ENCODE measurements around the gene MYO3B.

The MYO3B gene

DNA sequence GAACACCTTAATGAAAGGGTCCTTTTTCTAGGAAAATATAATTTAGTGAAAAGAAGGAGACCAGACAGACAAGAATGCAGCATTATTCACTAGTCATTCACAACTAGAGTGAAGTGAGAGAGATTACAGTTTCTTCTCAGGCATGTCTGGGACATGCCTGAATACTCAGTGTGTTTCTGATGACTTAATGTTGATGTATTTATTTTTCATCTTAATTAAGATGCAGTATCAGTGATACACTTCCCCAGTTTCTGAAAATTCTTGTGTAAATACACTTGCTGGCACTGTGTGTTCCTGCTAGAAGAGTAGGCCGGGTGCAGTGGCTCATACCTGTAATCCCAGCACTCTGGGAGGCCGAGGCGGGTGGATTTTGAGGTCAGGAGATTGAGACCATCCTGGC, 143.6 kb downstream of the MYO3B start:
- Histone ChIP-seq H3K4me3 (ENCODE audit: insufficient read depth in 1 of 2, low read depth in 1 of 2, low read length in 2 of 2) (no peak overlapping the region), H2BK5ac (ENCODE audit: low read depth, low read length, poor library complexity, severe bottlenecking) (no peak overlapping the region), H3K27ac (ENCODE audit: low read length, poor library complexity, severe bottlenecking) (no peak overlapping the region), H3K14ac (ENCODE audit: low read length in 2 of 2) (no peak overlapping the region), H3K9ac (ENCODE audit: low read length) (no peak overlapping the region), H2BK120ac (ENCODE audit: low read depth, low read length) (no peak overlapping the region), H3K4ac (ENCODE audit: low read depth in 1 of 2, low read length in 2 of 2) (no peak overlapping the region), H3K4me2 (ENCODE audit: low read length, poor library complexity, severe bottlenecking) (no peak overlapping the region), H2AFZ (ENCODE audit: low read depth, low read length) (no peak overlapping the region), H3K36me3 (ENCODE audit: control insufficient read depth in 1 of 2, insufficient read depth in 2 of 2, low read depth in 1 of 2, low read length in 2 of 2) (no peaks in the 10 kb centered on the region), H2BK15ac (ENCODE audit: low read depth, poor library complexity, severe bottlenecking) (no peak overlapping the region), H3K4me1 (ENCODE audit: control insufficient read depth, insufficient read depth, low read depth, low read length) (no peaks in the 10 kb centered on the region), H2BK12ac (ENCODE audit: low read length in 2 of 2) (no peak overlapping the region), H4K8ac (ENCODE audit: low read length) (no peak overlapping the region), H2AK5ac (ENCODE audit: low read length, severe bottlenecking) (no peak overlapping the region), H3K18ac (ENCODE audit: low read depth in 1 of 2, low read length in 2 of 2) (no peak overlapping the region), H3K79me1 (replicated peaks; ENCODE audit: low read length, poor library complexity, severe bottlenecking) (no peaks in the 10 kb centered on the region), H3K23ac (ENCODE audit: low read length in 2 of 2) (no peak overlapping the region), H3K27me3 (ENCODE audit: control insufficient read depth in 1 of 2, insufficient read depth in 1 of 2, low read length in 2 of 2) (peaks cover 0 to under 1% of the 10 kb centered on the region in 2 experiments), H3K9me3 (ENCODE audit: control insufficient read depth, low read length) (peaks cover 22% of the 10 kb centered on the region), H4K91ac (ENCODE audit: low read length) (no peak overlapping the region)
- WGBS: 96% methylated on average over 3 of the region's 3 CpGs
- DNase-seq: no peak

DNA sequence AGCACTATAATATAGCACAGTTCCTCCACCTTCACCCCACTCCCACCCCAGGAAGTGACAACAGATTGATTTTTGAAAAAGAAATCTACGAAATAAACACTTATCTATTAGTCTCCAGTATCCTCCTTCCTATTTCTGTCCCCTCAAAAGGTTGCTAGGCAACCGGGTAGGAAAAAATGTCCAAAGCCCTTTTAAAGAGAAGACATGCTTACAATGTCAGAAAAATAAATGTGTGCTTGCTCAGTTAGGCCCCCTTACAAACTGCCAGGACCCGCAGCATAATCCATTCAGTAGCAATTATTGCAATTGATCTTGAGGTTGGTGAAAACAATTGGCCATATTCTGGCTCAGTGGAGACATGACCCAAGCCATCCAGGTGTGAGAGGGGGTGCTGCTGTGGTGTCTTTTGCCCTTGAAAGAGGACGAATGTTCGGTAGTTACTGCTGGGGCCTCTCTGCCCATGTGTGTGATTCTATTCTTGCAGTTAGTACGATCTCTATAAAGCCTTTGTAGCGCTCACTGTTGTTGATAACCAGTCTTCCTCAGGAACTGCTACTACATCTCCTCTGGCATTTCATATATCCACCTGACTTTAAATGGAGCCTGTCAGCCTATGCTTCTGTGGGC, 144.3 kb downstream of the MYO3B start:
- 93% methylated on average over 7 of the region's 7 CpGs for WGBS
- no peak overlapping the region for H3K18ac ChIP-seq (ENCODE audit: low read depth in 1 of 2, low read length in 2 of 2)

DNA sequence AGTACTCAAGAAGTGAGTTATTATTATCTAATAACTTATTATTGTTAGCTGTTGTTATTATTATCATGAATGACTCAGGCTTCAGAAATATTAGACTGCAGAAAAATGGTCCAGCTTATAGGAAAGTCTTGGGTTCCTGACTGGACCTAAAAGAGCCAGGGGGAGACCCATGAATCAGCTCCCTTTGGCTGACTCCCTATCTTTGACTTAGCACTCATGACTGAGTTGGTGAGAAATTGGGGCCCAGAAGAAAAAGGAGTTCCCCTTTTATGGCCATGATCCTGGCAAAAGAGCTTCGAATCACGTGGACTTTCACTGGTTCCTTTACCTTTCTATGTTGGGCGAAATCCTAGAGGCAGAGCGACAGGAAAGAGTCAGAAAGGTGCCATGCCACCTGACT, 145.8 kb downstream of the MYO3B start:
- Histone ChIP-seq H4K8ac (ENCODE audit: low read length) (no peak overlapping the region), H2BK5ac (ENCODE audit: low read depth, low read length, poor library complexity, severe bottlenecking) (no peak overlapping the region), H3K4me2 (ENCODE audit: low read length, poor library complexity, severe bottlenecking) (no peak overlapping the region), H3K36me3 (ENCODE audit: control insufficient read depth in 1 of 2, insufficient read depth in 2 of 2, low read depth in 1 of 2, low read length in 2 of 2) (no peaks in the 10 kb centered on the region), H3K4ac (ENCODE audit: low read depth in 1 of 2, low read length in 2 of 2) (no peak overlapping the region), H3K9me3 (ENCODE audit: control insufficient read depth, low read length) (peaks cover 22% of the 10 kb centered on the region), H4K91ac (ENCODE audit: low read length) (no peak overlapping the region), H3K27ac (ENCODE audit: low read length, poor library complexity, severe bottlenecking) (no peak overlapping the region), H2AFZ (ENCODE audit: low read depth, low read length) (no peak overlapping the region), H3K23ac (ENCODE audit: low read length in 2 of 2) (no peak overlapping the region), H3K4me3 (ENCODE audit: insufficient read depth in 1 of 2, low read depth in 1 of 2, low read length in 2 of 2) (no peak overlapping the region), H2BK120ac (ENCODE audit: low read depth, low read length) (no peak overlapping the region), H2AK5ac (ENCODE audit: low read length, severe bottlenecking) (no peak overlapping the region), H3K9ac (ENCODE audit: low read length) (no peak overlapping the region), H3K27me3 (ENCODE audit: control insufficient read depth in 1 of 2, insufficient read depth in 1 of 2, low read length in 2 of 2) (peaks cover 0 to 3% of the 10 kb centered on the region in 2 experiments), H3K18ac (ENCODE audit: low read depth in 1 of 2, low read length in 2 of 2) (no peak overlapping the region), H2BK15ac (ENCODE audit: low read depth, poor library complexity, severe bottlenecking) (no peak overlapping the region), H3K79me1 (replicated peaks; ENCODE audit: low read length, poor library complexity, severe bottlenecking) (no peaks in the 10 kb centered on the region), H3K4me1 (ENCODE audit: control insufficient read depth, insufficient read depth, low read depth, low read length) (no peaks in the 10 kb centered on the region), H2BK12ac (ENCODE audit: low read length in 2 of 2) (no peak overlapping the region), H3K14ac (ENCODE audit: low read length in 2 of 2) (no peak overlapping the region)
- 49% methylated on average over 4 of the region's 4 CpGs for WGBS
- no peak for DNase-seq

More for the DNA sequence above, 144.3 kb downstream of the MYO3B start:
- no peak overlapping the region for H3K4me3 ChIP-seq (ENCODE audit: insufficient read depth in 1 of 2, low read depth in 1 of 2, low read length in 2 of 2)
- H2BK12ac ChIP-seq (ENCODE audit: low read length in 2 of 2): no peak overlapping the region
- peaks cover 0 to 3% of the 10 kb centered on the region in 2 experiments for H3K27me3 ChIP-seq (ENCODE audit: control insufficient read depth in 1 of 2, insufficient read depth in 1 of 2, low read length in 2 of 2)
- no peak overlapping the region for H2AFZ ChIP-seq (ENCODE audit: low read depth, low read length)
- no peaks in the 10 kb centered on the region for H3K36me3 ChIP-seq (ENCODE audit: control insufficient read depth in 1 of 2, insufficient read depth in 2 of 2, low read depth in 1 of 2, low read length in 2 of 2)
- H2BK15ac ChIP-seq (ENCODE audit: low read depth, poor library complexity, severe bottlenecking): no peak overlapping the region
- no peak overlapping the region for H2BK120ac ChIP-seq (ENCODE audit: low read depth, low read length)
- H2AK5ac ChIP-seq (ENCODE audit: low read length, severe bottlenecking): no peak overlapping the region
- H3K9me3 ChIP-seq (ENCODE audit: control insufficient read depth, low read length): peaks cover 22% of the 10 kb centered on the region
- no peaks in the 10 kb centered on the region for H3K79me1 ChIP-seq (replicated peaks; ENCODE audit: low read length, poor library complexity, severe bottlenecking)
- H2BK5ac ChIP-seq (ENCODE audit: low read depth, low read length, poor library complexity, severe bottlenecking): no peak overlapping the region
- no peak overlapping the region for H3K14ac ChIP-seq (ENCODE audit: low read length in 2 of 2)
- no peak overlapping the region for H3K4me2 ChIP-seq (ENCODE audit: low read length, poor library complexity, severe bottlenecking)
- no peak overlapping the region for H3K23ac ChIP-seq (ENCODE audit: low read length in 2 of 2)
- DNase-seq: no peak
- no peak overlapping the region for H4K8ac ChIP-seq (ENCODE audit: low read length)
- H3K27ac ChIP-seq (ENCODE audit: low read length, poor library complexity, severe bottlenecking): no peak overlapping the region
- no peak overlapping the region for H3K9ac ChIP-seq (ENCODE audit: low read length)
- no peak overlapping the region for H4K91ac ChIP-seq (ENCODE audit: low read length)
- no peak overlapping the region for H3K4ac ChIP-seq (ENCODE audit: low read depth in 1 of 2, low read length in 2 of 2)
- no peaks in the 10 kb centered on the region for H3K4me1 ChIP-seq (ENCODE audit: control insufficient read depth, insufficient read depth, low read depth, low read length)

DNA sequence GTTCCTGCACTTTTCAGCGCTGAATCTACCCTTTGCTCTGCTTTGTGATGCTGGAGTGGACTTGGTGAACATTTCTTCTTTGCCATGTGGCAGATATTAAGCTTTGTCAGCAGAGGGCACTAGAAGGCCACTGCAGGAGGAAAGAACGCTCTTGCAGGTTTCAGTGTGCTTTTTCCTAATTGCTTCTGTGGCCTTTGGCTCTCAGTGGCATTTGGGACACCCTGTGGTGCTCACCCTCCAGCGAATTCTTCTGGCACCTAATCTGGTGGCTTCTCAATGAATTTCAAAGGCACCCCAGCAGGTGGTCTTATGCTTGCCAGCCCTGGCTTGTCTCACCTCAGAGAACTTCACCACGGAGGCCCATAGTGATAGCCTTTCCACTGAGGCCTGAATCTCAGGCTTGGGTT, 146.7 kb downstream of the MYO3B start:
- H3K4me3 ChIP-seq (ENCODE audit: insufficient read depth in 1 of 2, low read depth in 1 of 2, low read length in 2 of 2): no peak overlapping the region

More for the DNA sequence above, 146.7 kb downstream of the MYO3B start:
- peak; percentile 52 for DNase-seq
- Histone ChIP-seq H2BK120ac (ENCODE audit: low read depth, low read length) (no peak overlapping the region), H3K36me3 (ENCODE audit: control insufficient read depth in 1 of 2, insufficient read depth in 2 of 2, low read depth in 1 of 2, low read length in 2 of 2) (no peaks in the 10 kb centered on the region), H3K79me1 (replicated peaks; ENCODE audit: low read length, poor library complexity, severe bottlenecking) (no peaks in the 10 kb centered on the region), H3K18ac (ENCODE audit: low read depth in 1 of 2, low read length in 2 of 2) (no peak overlapping the region), H3K23ac (ENCODE audit: low read length in 2 of 2) (no peak overlapping the region), H3K27ac (ENCODE audit: low read length, poor library complexity, severe bottlenecking) (no peak overlapping the region), H2AFZ (ENCODE audit: low read depth, low read length) (no peak overlapping the region), H4K8ac (ENCODE audit: low read length) (no peak overlapping the region), H4K91ac (ENCODE audit: low read length) (no peak overlapping the region), H3K4ac (ENCODE audit: low read depth in 1 of 2, low read length in 2 of 2) (no peak overlapping the region), H3K9ac (ENCODE audit: low read length) (no peak overlapping the region), H2BK12ac (ENCODE audit: low read length in 2 of 2) (no peak overlapping the region), H3K9me3 (ENCODE audit: control insufficient read depth, low read length) (peaks cover 16% of the 10 kb centered on the region), H2BK15ac (ENCODE audit: low read depth, poor library complexity, severe bottlenecking) (no peak overlapping the region), H3K4me2 (ENCODE audit: low read length, poor library complexity, severe bottlenecking) (no peak overlapping the region), H3K27me3 (ENCODE audit: control insufficient read depth in 1 of 2, insufficient read depth in 1 of 2, low read length in 2 of 2) (peaks cover 0 to 3% of the 10 kb centered on the region in 2 experiments), H3K4me1 (ENCODE audit: control insufficient read depth, insufficient read depth, low read depth, low read length) (no peaks in the 10 kb centered on the region), H3K14ac (ENCODE audit: low read length in 2 of 2) (no peak overlapping the region), H2AK5ac (ENCODE audit: low read length, severe bottlenecking) (no peak overlapping the region), H2BK5ac (ENCODE audit: low read depth, low read length, poor library complexity, severe bottlenecking) (no peak overlapping the region)
- 16% methylated on average over 4 of the region's 4 CpGs for WGBS
